ENCODE data around the gene HSD3B7.

DNA sequence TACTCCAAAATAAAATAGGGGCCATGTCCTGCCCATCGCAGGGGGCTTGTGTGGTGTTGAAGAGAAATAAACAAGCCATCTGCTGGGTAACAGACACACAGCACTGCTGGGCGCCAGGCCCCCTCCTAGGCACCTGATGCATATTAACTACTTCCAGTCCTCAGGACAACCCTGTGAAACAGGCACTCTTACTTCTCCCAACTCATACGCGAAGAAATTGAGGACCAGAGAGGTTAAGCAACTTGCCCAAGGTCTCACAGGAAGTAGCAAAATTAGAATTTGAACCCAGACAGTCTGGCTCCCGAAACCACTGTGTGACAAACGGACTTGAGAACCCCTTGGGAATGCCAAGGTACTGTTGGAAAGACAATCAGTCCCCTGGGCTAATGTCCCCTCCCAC lies 22.7 kb downstream of the HSD3B7 start:
- TF ChIP-seq, protein P1, sequence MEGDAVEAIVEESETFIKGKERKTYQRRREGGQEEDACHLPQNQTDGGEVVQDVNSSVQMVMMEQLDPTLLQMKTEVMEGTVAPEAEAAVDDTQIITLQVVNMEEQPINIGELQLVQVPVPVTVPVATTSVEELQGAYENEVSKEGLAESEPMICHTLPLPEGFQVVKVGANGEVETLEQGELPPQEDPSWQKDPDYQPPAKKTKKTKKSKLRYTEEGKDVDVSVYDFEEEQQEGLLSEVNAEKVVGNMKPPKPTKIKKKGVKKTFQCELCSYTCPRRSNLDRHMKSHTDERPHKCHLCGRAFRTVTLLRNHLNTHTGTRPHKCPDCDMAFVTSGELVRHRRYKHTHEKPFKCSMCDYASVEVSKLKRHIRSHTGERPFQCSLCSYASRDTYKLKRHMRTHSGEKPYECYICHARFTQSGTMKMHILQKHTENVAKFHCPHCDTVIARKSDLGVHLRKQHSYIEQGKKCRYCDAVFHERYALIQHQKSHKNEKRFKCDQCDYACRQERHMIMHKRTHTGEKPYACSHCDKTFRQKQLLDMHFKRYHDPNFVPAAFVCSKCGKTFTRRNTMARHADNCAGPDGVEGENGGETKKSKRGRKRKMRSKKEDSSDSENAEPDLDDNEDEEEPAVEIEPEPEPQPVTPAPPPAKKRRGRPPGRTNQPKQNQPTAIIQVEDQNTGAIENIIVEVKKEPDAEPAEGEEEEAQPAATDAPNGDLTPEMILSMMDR (IDR thresholded peaks at IDR 0.05): no peak
- TF ChIP-seq POLR2A (IDR thresholded peaks at IDR 0.05) (no peak), EP300 (IDR thresholded peaks at IDR 0.05) (no peak)
